Stomach (tissue), 4 donors: ENCODE measurements around the gene C1orf159.

ENCODE experiments used
- CTCF ChIP-seq, 7 experiments: fragments of 450-650 bp in 4 of 7; fragments of 200-600 bp in 3 of 7; sonication (generic) in 3 of 7; IDR thresholded peaks; one replicate each; pipeline ENCODE4 v1.5.1; 2016 to 2019; ENCODE audit warnings: antibody characterized with exemption in 7 of 7, control low read depth in 2 of 7, mild to moderate bottlenecking in 1 of 7
- EP300 ChIP-seq: sonication (generic); formaldehyde crosslinking; IDR thresholded peaks from one replicate; pipeline ENCODE4 v1.6.1; 2017; ENCODE audit warnings: antibody characterized with exemption
- POLR2A ChIP-seq, 4 donors: fragments of 450-650 bp; IDR thresholded peaks; one replicate each; pipeline ENCODE4 v1.6.1; 2016; ENCODE audit warnings: antibody characterized with exemption in 4 of 4, control low read depth in 2 of 4, mild to moderate bottlenecking in 1 of 4, moderate library complexity in 1 of 4

GRCh38 chr1:1157914-1158710 lies 42.2 kb upstream of the C1orf159 start:
- TF ChIP-seq POLR2A (IDR thresholded peaks at IDR 0.05), result no peak
- TF ChIP-seq CTCF (IDR thresholded peaks at IDR 0.05), result no peak
- TF ChIP-seq EP300, result no peak
